Skeletal muscle satellite cell (primary cell): ENCODE measurements around the gene DIS3L2.

Experiments used
- H3K27me3 ChIP-seq: 2 replicates; pipeline ENCODE4 v1.7.0; 2013; ENCODE audit warnings: low read length; ENCODE audit not compliant: control insufficient read depth, insufficient read depth
- H3K36me3 ChIP-seq: 2 replicates; pipeline ENCODE4 v1.7.0; 2013; ENCODE audit warnings: mild to moderate bottlenecking, control low read depth, low read length; ENCODE audit not compliant: insufficient read depth
- H3K4me1 ChIP-seq: 2 replicates; pipeline ENCODE4 v1.7.0; 2013; ENCODE audit warnings: low read length; ENCODE audit not compliant: control insufficient read depth, insufficient read depth
- H3K4me2 ChIP-seq: 2 replicates; pipeline ENCODE4 v1.7.0; 2013; ENCODE audit warnings: mild to moderate bottlenecking, low read length
- H3K4me3 ChIP-seq: 2 replicates; pipeline ENCODE4 v1.7.0; 2013; ENCODE audit warnings: low read length
- H3K9ac ChIP-seq: 2 replicates; pipeline ENCODE4 v1.7.0; 2013; ENCODE audit warnings: mild to moderate bottlenecking, low read depth, low read length, moderate library complexity
- H3K9me3 ChIP-seq: replicated peaks from 2 replicates; pipeline ENCODE4 v1.7.0; 2013; ENCODE audit warnings: mild to moderate bottlenecking, control low read depth, low read length

DIS3L2 gene

GRCh38 chr2:232228971-232229894 is 267.7 kb downstream of the DIS3L2 start:
- Histone ChIP-seq H3K27me3 (no peaks in the 10 kb centered on the region), H3K4me2 (no peak overlapping the region), H3K4me1 (peaks cover 4% of the 10 kb centered on the region), H3K4me3 (no peak overlapping the region), H3K36me3 (no peaks in the 10 kb centered on the region), H3K9ac (no peak overlapping the region), H3K9me3 (no peaks in the 10 kb centered on the region)

GRCh38 chr2:232229911-232230310 is 268.4 kb downstream of the DIS3L2 start:
- Histone ChIP-seq H3K27me3 (no peaks in the 10 kb centered on the region), H3K36me3 (no peaks in the 10 kb centered on the region), H3K9me3 (no peaks in the 10 kb centered on the region), H3K4me2 (no peak overlapping the region), H3K9ac (no peak overlapping the region), H3K4me1 (peaks cover 4% of the 10 kb centered on the region), H3K4me3 (no peak overlapping the region)

GRCh38 chr2:232230560-232230959 is 269.0 kb downstream of the DIS3L2 start:
- no peak overlapping the region for H3K4me3 ChIP-seq
- peaks cover 4% of the 10 kb centered on the region for H3K4me1 ChIP-seq
- H3K9me3 ChIP-seq = no peaks in the 10 kb centered on the region
- no peaks in the 10 kb centered on the region for H3K36me3 ChIP-seq
- H3K4me2 ChIP-seq = no peak overlapping the region
- no peaks in the 10 kb centered on the region for H3K27me3 ChIP-seq
- H3K9ac ChIP-seq = no peak overlapping the region

GRCh38 chr2:232231554-232231953 is 270.0 kb downstream of the DIS3L2 start:
- no peaks in the 10 kb centered on the region for H3K36me3 ChIP-seq
- H3K4me3 ChIP-seq = no peak overlapping the region
- no peak overlapping the region for H3K9ac ChIP-seq
- H3K27me3 ChIP-seq = no peaks in the 10 kb centered on the region
- no peaks in the 10 kb centered on the region for H3K9me3 ChIP-seq
- peaks cover 4% of the 10 kb centered on the region for H3K4me1 ChIP-seq
- H3K4me2 ChIP-seq = no peak overlapping the region

GRCh38 chr2:232232915-232233314 is 271.4 kb downstream of the DIS3L2 start:
- H3K4me3 ChIP-seq = no peak overlapping the region
- peaks cover 4% of the 10 kb centered on the region for H3K4me1 ChIP-seq
- no peak overlapping the region for H3K4me2 ChIP-seq
- H3K27me3 ChIP-seq = no peaks in the 10 kb centered on the region
- H3K36me3 ChIP-seq = no peaks in the 10 kb centered on the region
- no peak overlapping the region for H3K9ac ChIP-seq
- no peaks in the 10 kb centered on the region for H3K9me3 ChIP-seq

- H3K4me1 ChIP-seq = no peaks in the 10 kb centered on the region
- H3K9ac ChIP-seq = no peak overlapping the region
- H3K36me3 ChIP-seq = peaks cover 4% of the 10 kb centered on the region
- H3K4me2 ChIP-seq = no peak overlapping the region
- no peak overlapping the region for H3K4me3 ChIP-seq
- no peaks in the 10 kb centered on the region for H3K9me3 ChIP-seq
- no peaks in the 10 kb centered on the region for H3K27me3 ChIP-seq
Observed at GRCh38 chr2:232234922-232235615, 273.6 kb downstream of the DIS3L2 start.

GRCh38 chr2:232235716-232236115 is 274.2 kb downstream of the DIS3L2 start:
- H3K27me3 ChIP-seq = no peaks in the 10 kb centered on the region
- no peaks in the 10 kb centered on the region for H3K4me1 ChIP-seq
- H3K4me2 ChIP-seq = no peak overlapping the region
- no peak overlapping the region for H3K4me3 ChIP-seq
- no peak overlapping the region for H3K9ac ChIP-seq
- peaks cover 6% of the 10 kb centered on the region for H3K36me3 ChIP-seq
- H3K9me3 ChIP-seq = no peaks in the 10 kb centered on the region

- no peaks in the 10 kb centered on the region for H3K9me3 ChIP-seq
- peaks cover 6% of the 10 kb centered on the region for H3K36me3 ChIP-seq
- no peak overlapping the region for H3K9ac ChIP-seq
- no peaks in the 10 kb centered on the region for H3K27me3 ChIP-seq
- H3K4me1 ChIP-seq = no peaks in the 10 kb centered on the region
- no peak overlapping the region for H3K4me2 ChIP-seq
- H3K4me3 ChIP-seq = no peak overlapping the region
Observed at GRCh38 chr2:232236200-232236599, 274.7 kb downstream of the DIS3L2 start.

- H3K27me3 ChIP-seq = no peaks in the 10 kb centered on the region
- no peak overlapping the region for H3K4me3 ChIP-seq
- H3K9ac ChIP-seq = no peak overlapping the region
Observed at GRCh38 chr2:232237464-232237863, 276.0 kb downstream of the DIS3L2 start.

GRCh38 chr2:232238108-232238507 is 276.6 kb downstream of the DIS3L2 start:
- no peaks in the 10 kb centered on the region for H3K9me3 ChIP-seq
- H3K36me3 ChIP-seq = peaks cover 6% of the 10 kb centered on the region
- H3K4me2 ChIP-seq = no peak overlapping the region
- H3K27me3 ChIP-seq = no peaks in the 10 kb centered on the region
- H3K4me3 ChIP-seq = no peak overlapping the region
- H3K9ac ChIP-seq = no peak overlapping the region
- no peaks in the 10 kb centered on the region for H3K4me1 ChIP-seq

More at GRCh38 chr2:232237464-232237863, 276.0 kb downstream of the DIS3L2 start:
- no peaks in the 10 kb centered on the region for H3K4me1 ChIP-seq
- H3K36me3 ChIP-seq = peaks cover 6% of the 10 kb centered on the region
- H3K9me3 ChIP-seq = no peaks in the 10 kb centered on the region
- H3K4me2 ChIP-seq = no peak overlapping the region

- H3K4me2 ChIP-seq = no peak overlapping the region
- no peaks in the 10 kb centered on the region for H3K4me1 ChIP-seq
- H3K9ac ChIP-seq = no peak overlapping the region
- peaks cover 6% of the 10 kb centered on the region for H3K36me3 ChIP-seq
- no peak overlapping the region for H3K4me3 ChIP-seq
- no peaks in the 10 kb centered on the region for H3K27me3 ChIP-seq
- no peaks in the 10 kb centered on the region for H3K9me3 ChIP-seq
Observed at GRCh38 chr2:232238596-232238995, 277.1 kb downstream of the DIS3L2 start.
